ENCODE measurements around the gene TRIP13.
A peak's percentile ranks its signal among the peaks of the same experiment; 100 is the strongest.

DNA sequence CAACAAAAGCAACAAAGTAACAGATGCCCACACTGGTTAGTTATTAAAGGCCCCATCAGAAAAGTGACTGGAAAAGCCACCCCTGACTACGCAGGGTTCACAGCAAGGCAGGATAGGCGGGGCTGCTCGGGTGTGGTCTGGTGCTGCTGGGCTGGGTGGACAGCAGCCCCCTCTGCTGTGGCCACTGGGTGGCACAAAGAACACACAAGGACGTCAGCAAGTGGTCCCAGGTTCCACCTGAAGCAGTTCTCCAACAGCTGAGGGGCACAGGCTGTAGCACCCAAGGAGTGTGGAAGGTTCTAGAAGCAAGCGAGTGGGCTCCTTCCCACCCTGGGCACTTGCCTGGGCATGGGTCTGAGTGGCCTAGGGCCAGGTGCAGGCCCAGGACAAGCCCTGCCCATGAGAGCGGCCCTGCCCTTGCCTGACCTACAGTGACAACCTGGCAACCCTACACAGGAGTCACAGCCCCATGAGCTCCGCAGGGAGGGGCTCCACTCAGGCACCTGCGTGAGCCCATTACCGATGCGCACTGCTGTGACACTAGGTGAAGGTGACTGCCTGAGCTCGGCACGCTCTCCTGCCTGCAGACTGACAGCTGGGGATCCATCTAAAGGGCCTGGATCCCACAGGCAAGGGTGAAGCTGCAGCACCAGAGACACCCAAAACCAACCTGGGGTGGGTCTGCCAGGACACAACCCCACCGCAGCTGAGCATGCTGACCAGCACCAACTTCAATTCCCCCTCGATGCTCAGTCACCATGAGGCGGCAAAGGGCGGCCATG lies 8.1 kb upstream of the TRIP13 start:
- TF ChIP-seq, protein P1, sequence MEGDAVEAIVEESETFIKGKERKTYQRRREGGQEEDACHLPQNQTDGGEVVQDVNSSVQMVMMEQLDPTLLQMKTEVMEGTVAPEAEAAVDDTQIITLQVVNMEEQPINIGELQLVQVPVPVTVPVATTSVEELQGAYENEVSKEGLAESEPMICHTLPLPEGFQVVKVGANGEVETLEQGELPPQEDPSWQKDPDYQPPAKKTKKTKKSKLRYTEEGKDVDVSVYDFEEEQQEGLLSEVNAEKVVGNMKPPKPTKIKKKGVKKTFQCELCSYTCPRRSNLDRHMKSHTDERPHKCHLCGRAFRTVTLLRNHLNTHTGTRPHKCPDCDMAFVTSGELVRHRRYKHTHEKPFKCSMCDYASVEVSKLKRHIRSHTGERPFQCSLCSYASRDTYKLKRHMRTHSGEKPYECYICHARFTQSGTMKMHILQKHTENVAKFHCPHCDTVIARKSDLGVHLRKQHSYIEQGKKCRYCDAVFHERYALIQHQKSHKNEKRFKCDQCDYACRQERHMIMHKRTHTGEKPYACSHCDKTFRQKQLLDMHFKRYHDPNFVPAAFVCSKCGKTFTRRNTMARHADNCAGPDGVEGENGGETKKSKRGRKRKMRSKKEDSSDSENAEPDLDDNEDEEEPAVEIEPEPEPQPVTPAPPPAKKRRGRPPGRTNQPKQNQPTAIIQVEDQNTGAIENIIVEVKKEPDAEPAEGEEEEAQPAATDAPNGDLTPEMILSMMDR (IDR thresholded peaks at IDR 0.05 in 8 of 11, conservative IDR thresholded peaks at IDR 0.05 in 3 of 11): no peak
- TF ChIP-seq POLR2AphosphoS5 (IDR thresholded peaks at IDR 0.05): peak in 1 of 3 donors; percentile 39
- no peak for TF ChIP-seq POLR2A (IDR thresholded peaks at IDR 0.05)

Data from spleen (tissue), 7 donors.